ENCODE data around the gene ACOD1.

ACOD1 gene

GRCh38 chr13:76980075-76980718 lies 31.9 kb downstream of the ACOD1 start:
- H3K27me3 ChIP-seq (ENCODE audit: low read length): no peaks in the 10 kb centered on the region
- H3K4me3 ChIP-seq (ENCODE audit: insufficient read depth, low read length, poor library complexity, severe bottlenecking): no peak overlapping the region
- H3K79me2 ChIP-seq (ENCODE audit: insufficient read depth, low read length): no peaks in the 10 kb centered on the region
- peak overlapping the region; percentile 48 for H3K4me2 ChIP-seq (ENCODE audit: low read depth, low read length, poor library complexity, severe bottlenecking)
- H3K9me2 ChIP-seq (replicated peaks; ENCODE audit: insufficient read depth, low read length): no peaks in the 10 kb centered on the region
- no peak overlapping the region for H2AFZ ChIP-seq (ENCODE audit: low read depth, low read length, severe bottlenecking)
- no peaks in the 10 kb centered on the region for H3K9me3 ChIP-seq (ENCODE audit: insufficient read depth, low read length)
- H4K20me1 ChIP-seq (ENCODE audit: low read depth, low read length): no peaks in the 10 kb centered on the region
- TF ChIP-seq EZH2phosphoT487 (conservative IDR thresholded peaks at IDR 0.05; ENCODE audit: low read length): no peak
- TF ChIP-seq, protein P1, sequence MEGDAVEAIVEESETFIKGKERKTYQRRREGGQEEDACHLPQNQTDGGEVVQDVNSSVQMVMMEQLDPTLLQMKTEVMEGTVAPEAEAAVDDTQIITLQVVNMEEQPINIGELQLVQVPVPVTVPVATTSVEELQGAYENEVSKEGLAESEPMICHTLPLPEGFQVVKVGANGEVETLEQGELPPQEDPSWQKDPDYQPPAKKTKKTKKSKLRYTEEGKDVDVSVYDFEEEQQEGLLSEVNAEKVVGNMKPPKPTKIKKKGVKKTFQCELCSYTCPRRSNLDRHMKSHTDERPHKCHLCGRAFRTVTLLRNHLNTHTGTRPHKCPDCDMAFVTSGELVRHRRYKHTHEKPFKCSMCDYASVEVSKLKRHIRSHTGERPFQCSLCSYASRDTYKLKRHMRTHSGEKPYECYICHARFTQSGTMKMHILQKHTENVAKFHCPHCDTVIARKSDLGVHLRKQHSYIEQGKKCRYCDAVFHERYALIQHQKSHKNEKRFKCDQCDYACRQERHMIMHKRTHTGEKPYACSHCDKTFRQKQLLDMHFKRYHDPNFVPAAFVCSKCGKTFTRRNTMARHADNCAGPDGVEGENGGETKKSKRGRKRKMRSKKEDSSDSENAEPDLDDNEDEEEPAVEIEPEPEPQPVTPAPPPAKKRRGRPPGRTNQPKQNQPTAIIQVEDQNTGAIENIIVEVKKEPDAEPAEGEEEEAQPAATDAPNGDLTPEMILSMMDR (IDR thresholded peaks at IDR 0.05; ENCODE audit: insufficient read depth, low read length, poor library complexity, severe bottlenecking): peak; percentile 94
- H3K36me3 ChIP-seq (ENCODE audit: low read length): no peaks in the 10 kb centered on the region
- no peak overlapping the region for H3K27ac ChIP-seq (ENCODE audit: low read depth, low read length)
- no peaks in the 10 kb centered on the region for H3F3A ChIP-seq (ENCODE audit: insufficient read depth)
- no peak overlapping the region for H3K9ac ChIP-seq (ENCODE audit: low read length)

- no peaks in the 10 kb centered on the region for H3K36me3 ChIP-seq (ENCODE audit: low read length)
- no peaks in the 10 kb centered on the region for H4K20me1 ChIP-seq (ENCODE audit: low read depth, low read length)
- H3F3A ChIP-seq (ENCODE audit: insufficient read depth): no peaks in the 10 kb centered on the region
- no peak overlapping the region for H3K27ac ChIP-seq (ENCODE audit: low read depth, low read length)
- no peak overlapping the region for H3K4me2 ChIP-seq (ENCODE audit: low read depth, low read length, poor library complexity, severe bottlenecking)
- H2AFZ ChIP-seq (ENCODE audit: low read depth, low read length, severe bottlenecking): no peak overlapping the region
- H3K9me2 ChIP-seq (replicated peaks; ENCODE audit: insufficient read depth, low read length): no peaks in the 10 kb centered on the region
- no peaks in the 10 kb centered on the region for H3K79me2 ChIP-seq (ENCODE audit: insufficient read depth, low read length)
- H3K9ac ChIP-seq (ENCODE audit: low read length): no peak overlapping the region
- H3K4me3 ChIP-seq (ENCODE audit: insufficient read depth, low read length, poor library complexity, severe bottlenecking): no peak overlapping the region
- no peaks in the 10 kb centered on the region for H3K9me3 ChIP-seq (ENCODE audit: insufficient read depth, low read length)
- H3K27me3 ChIP-seq (ENCODE audit: low read length): no peaks in the 10 kb centered on the region
- TF ChIP-seq, protein P1 (IDR thresholded peaks at IDR 0.05; ENCODE audit: insufficient read depth, low read length, poor library complexity, severe bottlenecking): no peak
- no peak for TF ChIP-seq EZH2phosphoT487 (conservative IDR thresholded peaks at IDR 0.05; ENCODE audit: low read length)
Measured at GRCh38 chr13:76982061-76982460, 33.8 kb downstream of the ACOD1 start.

- Histone ChIP-seq H3K27ac (ENCODE audit: low read depth, low read length) (no peak overlapping the region), H3K9ac (ENCODE audit: low read length) (no peak overlapping the region), H4K20me1 (ENCODE audit: low read depth, low read length) (no peaks in the 10 kb centered on the region), H3K4me3 (ENCODE audit: insufficient read depth, low read length, poor library complexity, severe bottlenecking) (no peak overlapping the region), H3K9me3 (ENCODE audit: insufficient read depth, low read length) (no peaks in the 10 kb centered on the region), H3K27me3 (ENCODE audit: low read length) (no peaks in the 10 kb centered on the region), H3K4me2 (ENCODE audit: low read depth, low read length, poor library complexity, severe bottlenecking) (no peak overlapping the region), H2AFZ (ENCODE audit: low read depth, low read length, severe bottlenecking) (no peak overlapping the region), H3K79me2 (ENCODE audit: insufficient read depth, low read length) (no peaks in the 10 kb centered on the region), H3K36me3 (ENCODE audit: low read length) (no peaks in the 10 kb centered on the region), H3K9me2 (replicated peaks; ENCODE audit: insufficient read depth, low read length) (no peaks in the 10 kb centered on the region), H3F3A (ENCODE audit: insufficient read depth) (no peaks in the 10 kb centered on the region)
- TF ChIP-seq, protein P1 (IDR thresholded peaks at IDR 0.05; ENCODE audit: insufficient read depth, low read length, poor library complexity, severe bottlenecking): no peak
- no peak for TF ChIP-seq EZH2phosphoT487 (conservative IDR thresholded peaks at IDR 0.05; ENCODE audit: low read length)
Measured at GRCh38 chr13:76983676-76984075, 35.4 kb downstream of the ACOD1 start.
